Measurements from ENCODE around the gene ZBTB38.
A peak's percentile ranks its signal among the peaks of the same experiment; 100 is the strongest.

ZBTB38 gene

DNA sequence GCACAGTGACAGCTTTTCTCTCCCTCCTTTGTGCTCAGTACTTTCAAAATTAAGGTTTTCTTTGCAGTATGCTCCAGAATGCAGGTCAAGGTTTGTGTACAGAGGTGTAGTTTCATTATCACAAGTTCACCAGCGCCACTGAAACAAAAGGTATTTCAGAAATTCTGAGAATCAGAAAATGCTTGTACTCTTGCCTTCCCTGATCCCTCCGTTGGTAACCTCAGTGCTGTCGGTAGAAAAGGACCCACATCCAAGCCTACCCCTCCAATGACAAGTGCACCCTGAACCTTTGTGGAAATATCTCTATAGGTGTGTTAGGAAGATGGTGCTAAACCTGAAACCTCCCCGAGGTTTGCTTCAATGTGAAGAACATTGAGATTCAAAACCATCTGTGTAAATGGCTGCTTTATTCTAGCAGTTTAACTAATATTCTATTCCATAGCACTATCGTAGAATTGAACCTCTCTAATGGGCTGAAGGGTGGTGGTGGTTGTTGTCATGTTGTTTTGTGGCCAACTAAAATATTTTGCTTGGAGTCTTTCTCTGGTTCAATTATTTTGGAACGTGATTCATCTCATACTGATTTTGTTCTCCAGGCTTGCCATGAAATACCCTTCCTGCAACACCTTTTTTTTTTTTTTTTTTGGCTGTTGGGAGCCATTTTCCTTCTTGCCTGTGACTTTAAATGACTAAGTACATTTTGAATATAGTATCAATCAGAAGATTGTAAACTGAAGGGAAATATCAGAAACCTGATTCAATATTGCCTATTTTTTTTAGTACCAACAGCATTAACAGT lies 20.7 kb downstream of the ZBTB38 start:
- no peak for DNase-seq

DNA sequence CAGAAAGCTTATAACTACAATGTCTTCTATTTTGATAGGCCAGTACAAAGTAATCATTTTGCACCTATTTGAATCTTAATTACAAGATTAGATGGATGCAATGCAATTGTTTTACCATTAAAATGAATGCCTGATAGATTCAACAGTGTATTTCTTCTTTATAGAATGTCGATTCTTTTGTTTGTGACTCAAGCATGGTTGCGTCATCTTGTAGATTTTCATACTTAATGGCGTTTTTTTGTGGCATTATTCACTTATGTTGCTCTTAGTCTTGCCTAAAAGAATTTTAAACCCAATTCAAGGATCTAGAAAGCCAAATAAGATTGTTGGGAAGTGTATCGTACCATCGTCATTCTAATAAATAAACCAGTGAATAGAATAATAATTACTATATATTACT lies 21.4 kb downstream of the ZBTB38 start:
- no peak for DNase-seq

DNA sequence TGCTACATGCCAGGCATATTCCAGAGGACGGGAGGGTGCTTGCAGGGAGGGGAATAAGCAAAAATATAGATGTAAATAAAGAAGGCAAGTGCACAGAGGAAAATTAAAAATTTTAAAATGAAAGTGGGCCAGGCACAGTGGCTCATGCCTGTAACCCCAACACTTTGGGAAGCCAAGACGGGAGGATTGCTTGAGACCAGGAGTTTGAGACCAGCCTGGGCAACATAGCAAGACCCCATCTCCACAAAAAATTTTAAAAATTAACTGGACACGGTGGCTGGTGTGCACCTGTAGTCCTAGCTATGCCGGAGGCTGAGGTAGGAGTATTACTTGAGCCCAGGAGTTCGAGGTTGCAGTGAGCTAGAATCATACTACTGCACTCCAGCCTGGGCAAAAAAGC lies 22.4 kb downstream of the ZBTB38 start:
- no peak for DNase-seq

DNA sequence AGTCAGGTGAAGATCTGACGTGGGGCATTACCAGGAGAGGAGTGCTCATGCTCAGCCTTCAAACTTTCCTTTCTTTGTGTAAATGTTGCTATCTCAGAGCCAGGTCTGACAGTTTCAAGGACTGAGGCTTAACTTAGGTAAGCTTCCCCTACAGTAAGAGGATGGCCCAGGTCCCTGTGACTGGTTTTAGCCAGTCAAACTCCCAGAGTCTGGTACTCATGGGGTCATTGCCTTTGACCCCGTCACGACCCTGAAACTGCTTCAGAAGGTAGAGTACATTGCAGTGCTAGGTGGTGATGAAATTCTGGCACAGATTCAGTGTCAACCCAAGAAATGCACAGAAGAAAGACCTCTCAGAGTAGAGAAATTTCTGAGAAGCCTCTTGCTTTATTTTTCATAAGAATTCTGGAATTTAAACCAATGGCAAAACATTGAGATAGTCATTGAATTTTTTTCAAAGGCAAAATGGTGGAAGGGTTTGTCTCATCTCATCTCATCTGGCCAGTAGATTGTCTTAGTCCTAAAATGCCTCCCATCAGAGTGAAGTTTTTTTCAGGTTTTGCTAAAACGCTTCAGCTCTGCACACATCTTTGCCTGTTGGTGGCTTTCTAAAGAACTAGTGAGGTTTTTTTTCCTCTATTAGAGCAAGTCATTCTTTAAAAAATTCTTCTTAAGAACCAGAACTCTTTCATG lies 23.1 kb downstream of the ZBTB38 start:
- DNase-seq, result no peak

DNA sequence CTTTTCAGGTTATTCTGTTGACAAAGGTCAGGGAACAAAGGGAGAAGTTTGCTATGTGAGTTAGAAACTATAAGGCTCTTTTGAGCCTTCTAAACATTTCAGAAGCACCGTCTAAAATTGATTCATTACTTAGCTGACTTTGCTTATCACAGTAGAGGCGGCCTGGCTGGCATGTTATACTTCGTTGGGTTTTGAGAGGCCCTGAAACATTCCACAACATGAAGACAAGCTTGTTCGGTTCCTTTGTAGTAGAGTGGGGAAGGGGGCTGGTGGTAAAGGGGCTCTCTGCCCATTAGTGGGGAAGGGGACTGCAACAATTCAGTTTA lies 23.6 kb downstream of the ZBTB38 start:
- DNase-seq, result no peak

DNA sequence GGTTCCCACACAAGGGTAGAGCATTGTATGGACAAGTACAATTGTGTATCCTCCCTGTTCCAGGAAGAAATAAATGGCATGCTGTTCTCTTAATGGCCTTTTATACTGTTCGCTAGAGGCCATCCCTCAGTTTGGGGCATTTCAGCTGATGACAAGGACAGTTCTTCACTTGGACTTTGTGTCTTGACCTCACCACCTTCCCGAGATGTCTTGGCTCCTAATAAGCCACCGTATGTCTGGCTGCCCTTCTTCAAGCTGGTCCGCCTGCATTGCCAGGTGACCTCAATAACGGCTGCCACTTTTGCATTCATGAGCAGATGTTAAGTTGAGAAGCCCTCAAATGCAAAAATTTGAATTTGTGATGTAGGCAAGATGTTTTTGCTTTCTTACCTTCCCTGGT lies 24.1 kb downstream of the ZBTB38 start:
- DNase-seq, result no peak

DNA sequence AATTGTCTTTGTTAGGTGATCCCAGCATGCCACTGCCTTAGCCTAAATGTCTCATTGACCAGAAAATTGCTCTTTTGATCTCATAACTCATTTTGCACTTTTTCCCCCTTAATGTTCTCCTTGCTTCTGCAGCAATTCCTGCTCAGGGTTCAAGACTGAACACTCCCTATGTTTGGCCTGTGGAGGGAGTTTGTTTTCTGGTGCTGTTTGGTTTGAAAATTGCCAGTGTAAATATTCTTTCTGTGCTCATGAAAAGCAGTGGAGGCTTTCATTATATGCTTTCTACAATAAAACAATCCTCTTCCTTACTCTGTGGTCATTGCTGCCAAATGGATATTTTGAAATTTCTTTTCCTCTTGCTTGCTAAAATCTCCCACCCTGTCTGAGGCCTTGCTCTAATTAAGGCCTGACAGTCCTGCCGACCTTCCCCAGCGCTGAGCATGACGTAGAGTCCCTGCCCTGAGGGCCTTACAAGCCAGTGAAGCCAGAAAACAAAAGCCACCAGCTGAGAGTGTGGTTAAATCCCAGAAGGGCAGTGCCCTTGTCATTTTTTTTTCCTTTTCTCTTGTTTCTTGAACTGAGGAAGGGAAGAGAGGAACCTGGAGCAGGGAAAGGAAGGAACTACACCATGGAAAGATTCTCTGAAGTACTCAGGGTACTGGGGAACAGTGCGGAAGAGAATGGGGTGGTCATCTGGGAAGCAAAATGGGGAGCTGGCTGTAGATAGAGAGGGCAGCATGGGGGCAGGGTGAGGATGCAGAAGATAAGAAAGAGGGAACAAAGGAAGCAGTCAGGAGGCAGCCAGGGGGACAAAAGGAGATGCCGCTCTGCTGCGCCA lies 24.8 kb downstream of the ZBTB38 start:
- no peak for DNase-seq

DNA sequence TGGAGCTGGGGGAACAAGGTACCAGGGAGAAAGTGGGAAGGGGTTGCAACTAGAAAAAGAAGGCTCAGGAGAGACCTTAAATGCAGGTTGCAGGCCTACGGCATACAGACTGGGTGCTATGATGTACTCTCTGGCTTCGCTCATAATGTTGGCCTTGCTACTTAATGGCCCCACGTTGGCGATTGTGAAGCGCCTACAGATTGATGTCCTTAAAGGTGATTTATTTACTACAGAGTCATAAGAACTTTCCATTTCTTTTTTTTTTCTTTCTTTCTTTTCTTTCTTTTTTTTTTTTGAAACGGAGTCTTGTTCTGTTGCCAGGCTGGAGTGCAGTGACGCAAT lies 25.4 kb downstream of the ZBTB38 start:
- no peak for DNase-seq

DNA sequence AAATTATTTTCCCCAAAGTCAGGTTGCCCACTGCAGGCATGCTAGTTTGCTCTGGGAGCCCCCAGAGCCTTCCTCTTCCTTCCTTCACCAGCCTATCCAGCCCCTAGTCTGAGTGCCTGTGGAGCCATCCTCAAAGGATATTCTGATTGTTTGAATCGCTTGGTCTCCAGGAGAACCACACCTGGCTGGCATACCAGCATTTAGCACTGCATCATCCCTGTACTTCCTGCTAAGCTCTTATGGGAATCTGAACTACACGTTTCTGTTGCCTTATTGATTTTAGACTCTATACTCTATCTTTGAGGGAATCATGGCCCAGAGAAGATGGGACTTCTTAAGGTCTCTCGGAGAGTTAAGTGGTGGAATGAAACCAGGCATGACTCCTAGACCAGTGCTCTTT lies 26.3 kb downstream of the ZBTB38 start:
- no peak for DNase-seq

DNA sequence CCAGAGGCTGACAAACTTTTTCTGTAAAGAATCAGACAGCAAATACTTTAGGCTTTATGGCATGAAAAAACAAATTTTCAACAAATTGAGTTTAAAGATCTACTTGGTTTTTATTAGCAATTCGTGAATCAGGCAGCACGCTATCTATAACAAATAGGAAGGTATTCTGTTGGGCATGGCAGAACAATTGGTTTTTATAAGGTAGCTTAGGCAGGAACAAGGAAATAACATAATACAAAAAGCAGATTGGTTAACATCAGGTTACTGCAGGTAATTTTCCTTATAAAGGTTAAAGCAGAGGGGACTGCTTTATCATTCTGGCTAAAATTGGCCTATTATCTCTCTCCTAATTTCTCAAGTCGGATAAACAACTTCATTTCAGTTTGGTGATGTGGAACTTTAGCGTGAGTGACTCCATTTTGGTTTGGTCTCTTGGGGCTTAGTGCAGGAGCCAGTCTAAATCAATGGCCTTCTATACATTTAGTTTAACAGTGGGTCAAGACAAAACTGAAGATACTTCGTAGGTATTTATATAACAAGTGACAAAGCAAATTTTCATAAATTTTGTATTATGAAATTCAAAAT lies 26.8 kb downstream of the ZBTB38 start:
- no peak for DNase-seq

DNA sequence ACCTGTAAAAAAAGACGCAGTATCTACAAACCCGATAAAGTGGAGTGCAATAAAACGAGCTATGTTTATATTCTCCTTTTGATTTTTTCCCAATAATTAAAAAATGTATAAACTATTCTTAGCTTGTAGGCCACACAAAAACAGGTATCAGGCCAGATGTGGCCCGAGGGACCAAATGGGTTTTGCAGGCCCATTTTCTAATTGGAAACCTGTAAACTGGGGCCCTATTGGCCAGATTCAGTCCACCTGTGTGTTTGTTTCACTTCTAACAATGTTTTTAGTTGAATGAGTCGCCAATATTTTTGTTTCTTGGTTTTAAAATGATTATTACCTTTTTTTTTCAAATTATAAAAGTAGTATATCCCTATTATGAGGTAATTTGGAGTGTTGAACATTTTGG lies 29.7 kb downstream of the ZBTB38 start:
- DNase-seq, result no peak

DNA sequence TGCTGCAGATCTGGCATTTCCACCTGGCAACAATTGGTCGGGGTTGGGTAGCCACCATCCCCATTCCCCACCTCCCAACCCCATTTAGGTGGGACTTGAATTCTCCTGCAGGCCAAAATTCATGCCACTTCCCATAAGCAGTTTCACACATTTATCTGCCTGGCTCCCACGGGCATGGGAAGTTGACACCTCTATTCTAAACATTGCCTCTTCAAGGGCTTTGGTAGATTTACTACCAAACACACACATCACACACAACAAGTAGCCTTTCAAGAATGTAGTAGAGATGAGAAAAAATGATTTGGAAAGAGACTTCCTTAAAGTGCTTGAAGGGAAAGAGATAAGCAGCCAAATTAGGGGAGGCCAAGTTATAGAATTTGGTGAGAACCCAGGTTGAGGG lies 30.9 kb downstream of the ZBTB38 start:
- DNase-seq, result no peak

DNA sequence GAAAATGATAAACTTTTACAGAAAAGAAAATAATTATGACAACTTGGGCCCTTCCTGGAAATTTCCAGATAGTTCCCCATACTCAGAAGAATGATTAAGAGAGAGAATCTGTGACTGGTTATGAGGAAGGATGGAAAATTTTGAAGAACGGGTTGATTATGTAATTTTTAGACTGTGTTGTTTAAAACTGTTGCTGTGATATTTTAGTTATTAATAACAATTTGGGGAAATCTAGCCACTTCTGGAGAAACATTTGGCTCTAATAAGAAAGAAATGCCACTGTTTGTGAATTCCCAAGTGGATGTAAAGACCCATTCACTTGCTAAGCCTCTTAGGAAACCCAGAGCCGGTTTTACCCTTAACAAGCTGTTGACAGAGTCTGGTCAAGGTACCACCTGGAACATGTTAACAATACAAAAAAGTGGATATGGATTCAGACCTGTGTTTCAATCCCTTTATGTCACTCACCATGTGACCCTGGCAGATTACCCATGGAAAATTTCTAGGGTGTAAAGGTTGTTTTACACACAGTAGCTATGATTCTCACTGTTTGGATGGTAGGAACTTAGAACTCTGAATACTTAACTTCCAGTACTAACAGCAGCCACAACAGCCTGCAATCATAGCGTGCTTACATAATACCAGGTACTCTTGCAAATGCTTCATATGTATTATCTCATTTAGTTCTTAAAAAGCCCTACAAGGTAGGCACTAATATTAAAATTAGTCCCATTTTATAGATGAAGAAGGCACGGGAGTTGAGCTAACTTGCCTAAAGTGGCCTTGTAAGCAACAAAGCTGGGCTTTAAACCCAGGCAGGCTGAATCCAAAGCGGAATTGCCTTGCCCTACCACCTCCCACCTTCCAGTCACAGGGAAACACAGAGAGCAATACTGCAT lies 32.0 kb downstream of the ZBTB38 start:
- DNase-seq, result peak; percentile 50

DNA sequence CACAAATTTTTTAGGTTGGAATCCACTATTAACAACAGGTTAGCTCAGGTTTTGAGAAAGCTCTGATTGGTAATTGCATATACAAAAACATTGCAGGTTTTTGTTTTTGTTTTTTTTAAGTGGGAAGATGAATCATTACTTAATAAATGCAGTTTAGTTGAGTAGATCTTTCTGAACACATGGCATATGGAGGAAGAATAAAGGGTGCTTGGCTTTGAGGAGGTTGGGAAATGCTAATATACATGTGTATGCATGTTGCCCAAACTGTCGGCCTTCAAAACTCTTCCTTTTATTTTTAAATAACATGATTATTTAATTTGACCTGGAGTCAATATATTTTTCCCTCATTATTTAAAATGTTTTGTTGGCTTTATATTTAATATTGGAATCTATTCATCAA lies 32.8 kb downstream of the ZBTB38 start:
- no peak for DNase-seq

DNA sequence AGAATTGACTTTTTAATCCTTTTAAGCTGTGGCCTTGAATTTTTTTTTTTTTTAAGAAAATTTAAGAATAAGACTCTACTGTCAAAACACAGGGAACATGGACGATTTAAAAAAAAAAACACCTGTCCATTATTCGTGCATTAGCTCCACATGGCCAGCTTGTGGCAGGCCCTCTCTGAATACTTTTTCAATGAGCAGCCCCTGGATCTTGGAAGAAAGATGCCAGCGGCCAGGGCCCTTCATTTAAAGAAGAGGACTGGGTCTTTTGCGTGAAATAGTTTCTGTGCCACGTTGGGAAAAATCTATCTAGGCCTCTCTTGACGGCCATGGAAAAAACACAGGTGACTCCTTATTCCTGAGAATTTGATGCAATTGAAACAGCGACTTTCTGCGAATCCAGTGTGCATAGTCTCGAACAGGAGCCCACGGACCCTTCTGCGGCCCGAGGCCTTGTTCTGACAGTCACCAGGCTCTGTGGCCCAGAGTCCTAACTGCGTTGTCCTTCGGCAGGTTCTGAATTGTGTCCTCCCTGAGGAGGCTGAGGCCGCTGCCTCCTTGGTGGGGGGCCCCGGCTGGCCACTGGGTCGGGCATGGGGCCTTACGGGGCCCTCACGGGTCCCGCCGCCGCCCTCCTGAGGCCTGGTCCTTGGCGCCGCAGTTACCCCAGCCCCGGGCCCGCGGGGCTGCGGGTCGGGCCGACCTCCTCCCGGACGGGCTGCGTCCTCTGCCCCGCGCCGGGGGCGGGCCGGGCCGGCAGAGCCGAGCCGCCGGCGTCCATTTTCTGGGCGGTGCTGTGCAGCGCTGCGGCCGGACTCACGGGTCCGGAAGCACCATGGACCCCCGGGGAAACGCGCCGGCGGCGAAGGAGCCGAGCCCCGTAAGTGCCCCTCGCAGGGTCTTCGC lies 33.5 kb downstream of the ZBTB38 start:
- DNase-seq, result no peak

DNA sequence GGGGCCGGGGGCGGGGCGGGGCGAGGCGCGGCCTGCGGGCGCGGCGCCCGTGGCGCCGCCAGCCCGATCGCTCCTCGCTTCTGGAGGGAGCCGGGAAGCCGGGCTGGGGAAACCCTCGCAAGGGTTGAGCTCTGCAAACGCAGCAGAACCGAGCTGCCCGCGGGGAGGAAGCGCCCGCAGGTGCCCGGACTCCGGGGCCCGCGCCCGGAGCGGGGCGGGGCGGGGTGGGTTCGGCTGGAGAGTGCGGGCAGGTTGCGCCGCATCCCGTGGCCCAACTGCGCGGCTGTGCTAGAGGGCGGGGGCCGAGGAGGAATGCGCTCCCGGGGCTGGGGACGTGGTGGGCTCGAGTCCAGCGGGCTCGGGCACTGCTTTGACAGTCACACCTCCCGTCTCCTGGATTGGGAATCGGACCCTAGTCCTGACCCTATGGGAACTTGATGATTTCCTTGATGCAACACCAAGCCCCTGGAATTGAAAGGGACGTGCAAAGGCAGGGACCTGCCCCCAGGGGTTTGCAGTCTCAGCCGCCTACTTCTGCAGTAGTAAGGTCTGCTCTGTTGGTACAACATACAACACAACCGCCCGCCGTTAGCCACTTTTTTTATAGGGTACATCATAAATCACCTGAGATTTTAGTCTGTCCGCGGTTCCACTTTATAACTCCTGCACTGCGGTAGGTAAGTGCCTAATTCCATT lies 34.3 kb downstream of the ZBTB38 start:
- DNase-seq, result no peak

DNA sequence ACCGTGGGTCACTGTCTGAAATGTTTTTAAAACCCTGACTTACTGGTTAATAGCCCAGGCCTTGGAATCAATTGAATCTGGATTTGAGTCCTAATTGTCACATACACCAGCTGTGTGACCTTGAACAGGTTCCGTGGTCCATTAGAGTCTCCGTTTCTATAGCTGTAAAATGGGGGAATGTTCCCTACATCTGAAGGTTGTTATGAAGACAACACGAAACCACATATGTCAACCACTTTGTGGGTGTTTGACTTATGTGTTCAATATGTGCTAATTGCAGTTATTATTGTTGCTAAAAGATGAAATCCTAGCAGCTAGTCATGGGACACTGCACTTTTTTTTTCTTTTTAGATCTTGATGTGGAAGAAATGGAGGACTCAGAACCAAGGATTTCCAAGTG lies 35.3 kb downstream of the ZBTB38 start:
- DNase-seq, result no peak

DNA sequence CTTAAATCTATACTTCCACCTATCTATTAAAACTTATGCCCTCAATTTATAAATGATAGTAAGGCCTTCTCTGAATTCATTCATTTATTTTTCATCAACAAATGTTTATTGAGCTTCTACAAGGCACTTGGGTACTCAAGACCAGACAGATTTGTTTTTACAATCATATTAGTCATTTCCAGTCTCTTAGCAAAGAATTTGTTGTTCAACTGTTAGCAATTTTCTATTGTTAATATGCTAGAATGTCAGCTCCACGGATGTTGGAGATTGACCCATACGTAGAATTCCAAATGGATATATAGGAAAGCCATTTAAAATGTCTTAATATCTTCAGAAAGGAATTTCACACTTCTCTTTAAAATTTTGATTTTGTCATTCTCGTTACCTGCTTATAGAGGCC lies 36.7 kb downstream of the ZBTB38 start:
- DNase-seq, result no peak

DNA sequence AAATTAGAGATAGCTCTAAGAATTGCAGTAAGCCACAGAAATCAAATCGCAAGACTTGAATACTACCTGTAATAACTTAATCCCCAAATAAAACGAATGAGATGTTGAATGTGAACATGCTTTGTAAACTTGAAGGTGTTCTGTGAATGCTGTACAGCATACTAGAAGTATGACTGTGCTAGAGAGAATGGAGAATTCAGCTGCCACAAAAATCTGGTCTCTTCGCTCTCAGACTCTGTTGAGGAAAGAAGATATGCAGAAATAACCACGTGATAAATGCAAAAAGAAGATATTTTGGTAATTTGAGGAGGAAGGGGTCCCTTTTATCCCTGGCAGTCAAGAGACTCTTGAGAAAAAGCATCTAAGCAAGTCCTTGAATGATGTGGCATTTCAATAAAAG lies 37.3 kb downstream of the ZBTB38 start:
- DNase-seq, result no peak

DNA sequence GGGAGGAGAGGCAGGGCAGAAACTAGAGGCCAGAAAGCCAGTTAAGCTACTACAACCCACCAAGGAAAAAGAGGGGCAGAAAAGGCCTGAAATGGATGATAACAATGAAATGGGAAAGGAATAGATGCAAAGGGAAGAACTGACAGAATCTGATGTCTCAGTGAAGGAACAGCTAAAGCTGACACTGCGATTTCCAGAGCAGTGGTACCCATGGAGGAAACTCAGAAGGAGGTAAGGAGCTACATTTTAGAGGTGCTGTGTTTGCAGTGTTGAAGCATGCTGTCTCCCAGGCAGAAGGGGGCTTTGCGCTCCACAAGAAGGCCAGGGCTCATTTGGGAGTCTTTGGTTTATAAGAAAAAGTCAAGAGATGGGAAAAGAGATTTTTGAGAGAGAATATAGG lies 38.0 kb downstream of the ZBTB38 start:
- no peak for DNase-seq

DNA sequence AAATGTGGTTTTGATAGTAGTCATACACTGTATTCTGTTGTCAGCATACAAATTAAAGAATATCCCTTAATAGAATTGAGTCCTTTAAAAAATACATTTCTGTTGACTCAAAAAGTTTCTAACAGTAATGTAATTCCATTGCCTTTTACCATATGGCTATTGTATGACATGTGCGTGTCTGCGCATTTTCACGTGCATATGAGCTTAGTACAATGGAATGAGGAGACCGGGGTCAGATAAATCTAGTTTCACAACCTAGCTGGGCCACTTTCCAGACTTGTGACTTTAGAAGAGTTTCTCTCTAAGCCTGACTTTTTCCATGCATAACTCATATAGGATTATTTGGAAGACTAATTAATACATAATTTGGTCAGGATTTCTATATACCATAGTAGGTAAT lies 38.7 kb downstream of the ZBTB38 start:
- no peak for DNase-seq

Data from NCI-H1092 (cell line).